HCT116 (cell line): Measurements from ENCODE around the gene RXYLT1.

Experiments used
- CTCF ChIP-seq, 3 experiments: fragments of 200-600 bp in 1 of 3; sonication (generic) in 1 of 3; IDR thresholded peaks in 2 of 3; conservative IDR thresholded peaks in 1 of 3; 2 replicates each; pipeline ENCODE4 v1.5.1; 2012 to 2017; ENCODE audit warnings: low read depth in 2 of 3, low read length in 2 of 3, antibody characterized with exemption in 1 of 3, borderline replicate concordance in 1 of 3, control low read depth in 1 of 3, mild to moderate bottlenecking in 1 of 3, mixed read lengths in 1 of 3, mixed run types in 1 of 3, moderate library complexity in 1 of 3; ENCODE audit not compliant: insufficient read depth in 1 of 3
- ELF1 ChIP-seq: IDR thresholded peaks from 2 replicates; pipeline ENCODE4 v1.6.1; 2012; ENCODE audit warnings: low read depth, borderline replicate concordance
- EZH2 ChIP-seq: fragments of 200-600 bp; sonication (generic); IDR thresholded peaks from 2 replicates; pipeline ENCODE4 v1.6.1; 2017; ENCODE audit warnings: antibody characterized with exemption, mixed run types
- POLR2A ChIP-seq: IDR thresholded peaks from 2 replicates; pipeline ENCODE4 v1.7.0; 2011; ENCODE audit warnings: borderline replicate concordance; ENCODE audit not compliant: insufficient read depth, insufficient read length; ENCODE audit errors: extremely low read depth
- POLR2AphosphoS5 ChIP-seq: IDR thresholded peaks from 2 replicates; pipeline ENCODE4 v1.6.1; 2011; ENCODE audit warnings: mild to moderate bottlenecking, low read depth, low read length, moderate library complexity
- REST ChIP-seq: IDR thresholded peaks from 2 replicates; pipeline ENCODE4 v1.6.1; 2012; ENCODE audit warnings: low read depth
- ZFX ChIP-seq: fragments of 450-650 bp; IDR thresholded peaks from 2 replicates; pipeline ENCODE4 v1.6.1; 2017

- no peak for TF ChIP-seq ZFX
- TF ChIP-seq CTCF (IDR thresholded peaks at IDR 0.05 in 2 of 3, conservative IDR thresholded peaks at IDR 0.05 in 1 of 3; ENCODE audit: borderline replicate concordance in 1 of 3, insufficient read depth in 1 of 3, low read depth in 2 of 3, low read length in 2 of 3): no peak
- TF ChIP-seq POLR2A: no peak
- TF ChIP-seq REST: no peak
- no peak for TF ChIP-seq EZH2
- TF ChIP-seq ELF1: no peak
- no peak for TF ChIP-seq POLR2AphosphoS5
Observed at GRCh38 chr12:63815482-63815852, 35.8 kb downstream of the RXYLT1 start.
